ENCODE measurements around the gene HADHB.

HADHB gene

DNA sequence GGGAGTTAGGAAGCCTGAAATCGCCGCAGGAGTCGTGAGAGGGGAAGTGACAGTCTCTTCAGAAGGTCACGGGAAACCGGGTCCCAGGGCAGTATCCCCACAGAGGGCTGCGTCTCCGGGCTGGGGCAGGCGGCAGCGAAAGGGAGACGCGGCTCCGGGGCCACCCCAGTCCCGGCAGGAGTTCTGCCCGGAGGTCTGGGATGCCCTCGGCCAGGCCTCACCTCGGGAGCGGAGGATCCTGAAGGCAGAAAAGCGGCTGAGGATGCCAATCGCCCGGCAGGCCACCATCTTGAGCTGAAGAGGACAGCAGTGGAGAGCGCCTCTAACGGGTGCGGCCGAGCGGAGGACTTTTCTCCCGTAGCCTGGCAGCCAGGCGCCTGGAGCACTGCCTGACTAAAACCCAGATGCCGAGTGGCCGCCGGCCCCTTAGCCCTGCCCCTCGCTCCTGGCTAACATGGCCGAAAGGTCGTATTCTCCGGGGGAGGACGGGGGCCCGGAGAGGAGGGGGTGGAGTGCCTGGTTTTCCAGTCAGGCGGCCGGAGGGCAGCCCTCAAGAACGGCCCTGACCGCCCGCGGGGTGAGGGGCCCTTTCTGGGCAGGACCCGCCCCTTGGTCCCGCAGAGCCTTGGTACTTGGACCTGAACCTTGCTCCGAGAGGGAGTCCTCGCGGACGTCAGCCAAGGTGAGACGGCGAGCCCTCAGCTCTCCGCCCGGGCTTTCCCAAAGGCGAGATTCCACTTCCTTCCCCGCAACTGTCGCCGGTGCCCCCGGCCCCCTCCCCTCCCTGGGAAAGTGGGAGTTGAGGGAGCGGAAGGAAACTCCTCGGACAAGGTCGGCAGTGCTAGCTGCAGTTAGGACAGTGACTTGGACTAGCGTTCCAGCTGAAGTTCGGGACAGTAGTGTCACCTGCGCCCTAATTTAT lies at the start of gene HADHB, which contains the start of gene HADHA:
Gene HADHB, plus strand, starts transcription at position 631 of the 922 bp plus-strand sequence. CDS start 9,316 bp downstream, outside the sequence.
Gene HADHA, minus strand, starts transcription at position 324 of the 922 bp plus-strand sequence. Its CDS starts 36 bp downstream, at position 288.
- H3K27ac ChIP-seq: peak within 1 kb of the TSS; percentile 91 to 95
- peak; percentile 95 for DNase-seq (ENCODE audit: low spot score)
- TF ChIP-seq, protein P1, sequence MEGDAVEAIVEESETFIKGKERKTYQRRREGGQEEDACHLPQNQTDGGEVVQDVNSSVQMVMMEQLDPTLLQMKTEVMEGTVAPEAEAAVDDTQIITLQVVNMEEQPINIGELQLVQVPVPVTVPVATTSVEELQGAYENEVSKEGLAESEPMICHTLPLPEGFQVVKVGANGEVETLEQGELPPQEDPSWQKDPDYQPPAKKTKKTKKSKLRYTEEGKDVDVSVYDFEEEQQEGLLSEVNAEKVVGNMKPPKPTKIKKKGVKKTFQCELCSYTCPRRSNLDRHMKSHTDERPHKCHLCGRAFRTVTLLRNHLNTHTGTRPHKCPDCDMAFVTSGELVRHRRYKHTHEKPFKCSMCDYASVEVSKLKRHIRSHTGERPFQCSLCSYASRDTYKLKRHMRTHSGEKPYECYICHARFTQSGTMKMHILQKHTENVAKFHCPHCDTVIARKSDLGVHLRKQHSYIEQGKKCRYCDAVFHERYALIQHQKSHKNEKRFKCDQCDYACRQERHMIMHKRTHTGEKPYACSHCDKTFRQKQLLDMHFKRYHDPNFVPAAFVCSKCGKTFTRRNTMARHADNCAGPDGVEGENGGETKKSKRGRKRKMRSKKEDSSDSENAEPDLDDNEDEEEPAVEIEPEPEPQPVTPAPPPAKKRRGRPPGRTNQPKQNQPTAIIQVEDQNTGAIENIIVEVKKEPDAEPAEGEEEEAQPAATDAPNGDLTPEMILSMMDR (IDR thresholded peaks at IDR 0.05): no peak
- H3K4me3 ChIP-seq: peak within 1 kb of the TSS; percentile 84

DNA sequence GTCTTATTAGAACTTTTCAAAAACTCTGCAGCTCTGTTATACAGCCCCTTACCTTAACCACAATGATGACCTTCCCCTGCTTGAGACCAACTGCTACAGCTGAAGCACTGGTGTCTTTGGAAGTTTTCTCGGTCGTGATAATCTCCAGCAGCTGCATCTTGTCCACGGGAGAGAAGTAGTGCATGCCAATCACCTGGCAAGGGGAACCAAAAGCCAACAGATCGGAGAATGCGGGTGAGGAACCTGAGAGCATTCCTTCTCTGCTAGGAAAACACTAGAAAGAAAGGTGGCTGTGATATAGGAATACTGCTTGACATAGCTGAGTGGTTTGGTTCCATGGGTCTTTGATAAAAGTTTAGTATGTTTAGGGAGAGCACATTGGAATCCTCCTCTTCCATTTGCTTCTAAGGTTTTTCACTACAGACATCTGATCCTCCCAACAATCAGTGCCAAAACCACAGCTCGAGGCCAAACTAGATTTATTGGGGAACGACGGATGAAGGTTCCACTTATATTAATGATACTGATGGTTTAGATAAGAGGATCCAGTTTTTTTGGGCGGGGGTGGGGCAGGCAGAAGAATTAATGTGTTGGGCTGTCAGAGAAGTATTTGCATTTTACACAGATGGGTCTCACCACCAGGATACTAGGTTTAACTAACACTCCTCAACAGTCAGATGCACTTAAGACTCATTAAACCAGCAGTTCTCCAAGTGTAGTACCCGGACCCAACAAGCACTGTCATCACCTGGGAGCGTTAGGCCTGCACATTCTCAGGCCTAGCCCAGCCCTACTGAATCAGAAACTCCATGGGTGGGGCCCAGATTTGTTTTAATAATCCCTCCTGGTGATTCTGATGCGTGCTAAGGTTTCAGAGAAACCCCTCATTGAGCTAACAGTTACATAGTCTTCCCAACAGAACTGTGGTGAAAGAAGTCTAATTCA lies 49.4 kb upstream of the HADHB start:
- TF ChIP-seq, protein P1 (IDR thresholded peaks at IDR 0.05): no peak
- H3K4me3 ChIP-seq: no peak overlapping the region
- no peak for DNase-seq (ENCODE audit: low spot score)
- H3K27ac ChIP-seq: no peak overlapping the region

DNA sequence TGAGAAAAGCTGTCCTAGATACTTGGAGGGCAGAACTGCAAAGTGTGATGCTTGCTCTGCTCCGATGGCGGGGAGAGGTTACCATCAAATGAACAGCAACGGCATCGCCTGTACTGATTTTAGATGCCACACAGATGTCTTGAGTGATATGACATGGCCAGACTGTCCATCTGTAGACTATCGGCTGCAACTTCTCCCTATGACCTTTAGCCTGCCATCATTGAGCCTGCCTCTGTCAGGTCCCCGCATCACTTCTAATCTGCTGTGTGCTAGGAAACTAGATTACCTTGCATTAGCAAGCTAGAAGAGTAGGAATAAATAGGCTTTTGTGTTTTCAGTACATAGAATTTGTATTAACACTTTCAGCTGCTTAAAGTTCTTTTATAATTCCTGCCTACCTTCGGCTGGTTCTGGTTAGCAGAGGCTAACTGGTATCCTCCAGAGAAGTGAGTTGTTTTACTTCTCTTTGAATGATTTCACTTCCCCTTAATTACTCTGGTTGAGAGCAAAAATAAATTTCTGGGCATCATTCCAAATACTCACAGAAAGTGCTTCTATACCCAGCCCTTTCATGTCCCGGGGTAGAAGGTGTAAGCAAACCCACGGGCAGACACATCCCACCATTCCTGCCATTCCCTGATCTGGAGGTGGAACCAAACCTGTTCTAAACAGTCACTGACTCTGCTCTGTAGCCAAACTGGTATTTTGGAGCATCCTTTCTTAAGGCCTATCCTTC lies 47.9 kb upstream of the HADHB start:
- Histone ChIP-seq H3K4me3 (no peak overlapping the region), H3K27ac (no peak overlapping the region)
- TF ChIP-seq, protein P1 (IDR thresholded peaks at IDR 0.05): no peak
- DNase-seq (ENCODE audit: low spot score): no peak

DNA sequence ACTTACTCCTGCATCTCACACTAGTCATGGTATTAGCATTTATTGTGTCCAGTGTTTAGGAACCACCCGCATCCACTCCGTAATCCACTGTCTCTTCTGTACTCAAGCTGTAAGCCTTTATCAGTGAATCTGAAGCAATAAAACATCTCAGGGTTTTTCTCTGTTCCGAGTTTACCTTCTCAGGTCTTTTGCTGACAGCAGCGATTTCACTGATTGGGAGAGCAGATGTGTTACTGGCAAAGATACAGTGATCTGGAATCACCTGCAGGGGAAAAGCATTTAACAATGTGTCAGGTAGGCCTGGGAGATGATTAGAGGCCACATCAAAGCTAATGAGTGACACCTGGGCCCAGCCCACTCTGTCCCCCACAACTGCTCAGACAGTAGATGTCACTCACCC lies 47.2 kb upstream of the HADHB start:
- TF ChIP-seq, protein P1 (IDR thresholded peaks at IDR 0.05): no peak
- no peak for DNase-seq (ENCODE audit: low spot score)
- no peak overlapping the region for H3K4me3 ChIP-seq
- H3K27ac ChIP-seq: no peak overlapping the region

DNA sequence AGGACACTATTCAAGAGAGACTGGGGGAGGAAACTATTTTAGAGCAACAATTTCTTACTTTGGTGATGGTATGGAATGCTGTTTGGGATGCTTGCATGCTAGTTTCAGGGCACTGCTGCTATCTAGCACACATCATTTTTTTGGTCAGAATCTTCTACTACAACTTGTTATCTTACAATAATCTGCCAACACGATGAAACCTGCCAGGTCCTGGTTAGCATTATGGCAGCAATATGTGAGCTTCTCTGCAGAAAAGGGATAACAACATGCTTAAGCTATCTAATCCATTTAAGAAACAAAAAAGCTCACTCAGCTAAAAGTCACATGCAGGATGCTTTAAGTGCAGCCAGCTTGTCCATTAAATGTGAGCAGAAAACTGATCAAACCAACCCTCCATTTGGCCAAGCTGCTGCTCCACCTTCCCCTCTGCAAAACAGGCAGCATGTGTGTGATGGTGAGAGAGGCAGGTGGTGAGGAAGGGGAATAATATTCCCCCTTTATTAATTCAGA lies 41.7 kb upstream of the HADHB start:
- TF ChIP-seq, protein P1 (IDR thresholded peaks at IDR 0.05): no peak
- Histone ChIP-seq H3K27ac (no peak overlapping the region), H3K4me3 (no peak overlapping the region)
- DNase-seq (ENCODE audit: low spot score): no peak

DNA sequence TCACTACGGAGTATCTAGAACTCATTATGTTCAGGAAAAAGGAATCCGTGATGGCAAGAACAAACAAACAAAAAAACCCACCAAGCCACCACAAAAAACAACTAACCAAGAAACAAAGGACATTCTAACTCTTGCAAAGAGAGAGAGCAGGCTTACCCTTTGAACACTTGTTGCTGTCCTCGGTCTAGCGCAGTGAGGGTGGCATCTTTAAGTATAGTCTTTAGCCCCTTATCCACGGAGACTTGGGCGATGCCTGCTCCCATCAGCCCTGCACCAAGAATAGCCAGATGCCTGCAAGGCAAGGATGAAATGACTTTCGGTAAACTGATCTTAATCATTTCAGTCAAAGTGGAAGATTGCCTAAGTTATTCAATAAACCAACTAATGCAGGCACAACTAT lies 40.8 kb upstream of the HADHB start:
- TF ChIP-seq, protein P1 (IDR thresholded peaks at IDR 0.05): no peak
- no peak for DNase-seq (ENCODE audit: low spot score)
- Histone ChIP-seq H3K27ac (no peak overlapping the region), H3K4me3 (no peak overlapping the region)

All from coronary artery (tissue), 2 donors.